H1 (cell line): Measurements from ENCODE around the gene GALNT18. TPM values are rescaled to one million over a fixed set of nuclear protein-coding genes. Genes with fewer than 3 reads are reported as not detected.

Experiments used
- CTCF ChIA-PET: fragments of 300-600 bp; sonication (Branson Sonifier 250); formaldehyde crosslinking; loops from one replicate; lab custom pipeline; 2021; ENCODE audit not compliant: partially characterized antibody; lab: Charles Lee
- POLR2A ChIA-PET: fragments of 300-600 bp; sonication (Branson Sonifier 250); formaldehyde crosslinking; loops from one replicate; lab custom pipeline; 2021; ENCODE audit warnings: inconsistent platforms; ENCODE audit not compliant: partially characterized antibody; lab: Charles Lee
- DNase-seq, 2 experiments: peaks; one replicate each; pipeline versions ENCODE4 v3.0.0 to v3.0.0-alpha.2; 2010 to 2022; ENCODE audit warnings: low spot score in 2 of 2, low read depth in 1 of 2, mixed read lengths in 1 of 2
- FAIRE-seq: peaks from 2 replicates; lab custom pipeline; 2011; peaks lifted over from hg19 to GRCh38; lab: Jason Lieb, UNC
- H2AFZ ChIP-seq: 2 replicates; pipeline ENCODE4 v1.8.1; 2012; ENCODE audit warnings: low read length, inconsistent platforms
- H2AK5ac ChIP-seq: 2 replicates; pipeline ENCODE4 v1.6.1; 2013; ENCODE audit warnings: low read depth, low read length
- H2BK120ac ChIP-seq: replicated peaks from 2 replicates; pipeline ENCODE3; 2013; ENCODE audit warnings: low read depth, low read length, inconsistent platforms
- H2BK12ac ChIP-seq: 2 replicates; pipeline ENCODE4 v1.6.1; 2013; ENCODE audit warnings: low read depth, low read length
- H2BK15ac ChIP-seq: 2 replicates; pipeline ENCODE4 v1.6.1; 2013; ENCODE audit warnings: low read length
- H2BK20ac ChIP-seq: 2 replicates; pipeline ENCODE4 v1.6.1; 2013; ENCODE audit warnings: low read length
- H2BK5ac ChIP-seq: 2 replicates; pipeline ENCODE4 v1.6.1; 2013; ENCODE audit warnings: low read depth, low read length
- H3K14ac ChIP-seq: 2 replicates; pipeline ENCODE4 v1.6.1; 2013; ENCODE audit warnings: inconsistent platforms; ENCODE audit not compliant: insufficient read length
- H3K18ac ChIP-seq: 2 replicates; pipeline ENCODE4 v1.6.1; 2013; ENCODE audit warnings: low read length; ENCODE audit errors: extremely low read depth
- H3K23ac ChIP-seq: 2 replicates; pipeline ENCODE4 v1.6.1; 2013; ENCODE audit warnings: inconsistent platforms; ENCODE audit not compliant: insufficient read length
- H3K23me2 ChIP-seq: 2 replicates; pipeline ENCODE4 v1.6.1; 2013; ENCODE audit warnings: low read depth, low read length
- H3K27ac ChIP-seq: 2 replicates; pipeline ENCODE4 v1.6.1; 2011; ENCODE audit warnings: low read depth, low read length, inconsistent platforms
- H3K27me3 ChIP-seq, 4 experiments: replicated peaks in 1 of 4; 1 replicate in 1 of 4; 2 replicates in 3 of 4; pipeline versions ENCODE4 v1.6.1 to v1.8.1; 2011 to 2013; ENCODE audit warnings: low read length in 3 of 4, mild to moderate bottlenecking in 3 of 4, inconsistent platforms in 2 of 4, mixed read lengths in 2 of 4, moderate library complexity in 1 of 4; ENCODE audit not compliant: control insufficient read depth in 3 of 4, insufficient read depth in 3 of 4; ENCODE audit errors: extremely low read depth in 1 of 4
- H3K36me3 ChIP-seq, 4 experiments: 2 replicates each; pipeline versions ENCODE4 v1.6.1 to v1.8.1; 2011 to 2013; ENCODE audit warnings: mild to moderate bottlenecking in 4 of 4, low read length in 3 of 4, moderate library complexity in 2 of 4, control low read depth in 1 of 4, inconsistent platforms in 1 of 4; ENCODE audit not compliant: insufficient read depth in 4 of 4, control insufficient read depth in 2 of 4
- H3K4ac ChIP-seq: replicated peaks from 2 replicates; pipeline ENCODE3; 2013; ENCODE audit warnings: low read length, low read depth, mixed read lengths, inconsistent platforms; ENCODE audit not compliant: insufficient read length
- H3K4me1 ChIP-seq, 4 experiments: replicated peaks in 1 of 4; 1 replicate in 1 of 4; 2 replicates in 3 of 4; pipeline versions ENCODE4 v1.6.1 to v1.8.1; 2011 to 2013; ENCODE audit warnings: low read length in 3 of 4, inconsistent platforms in 2 of 4, mixed read lengths in 1 of 4; ENCODE audit not compliant: insufficient read depth in 4 of 4, control insufficient read depth in 3 of 4
- H3K4me2 ChIP-seq, 2 experiments: 2 replicates each; pipeline versions ENCODE4 v1.6.1 to v1.8.1; 2011 to 2013; ENCODE audit warnings: low read depth in 2 of 2, low read length in 2 of 2, control low read depth in 1 of 2, inconsistent platforms in 1 of 2, mild to moderate bottlenecking in 1 of 2; ENCODE audit not compliant: insufficient read depth in 1 of 2
- H3K4me3 ChIP-seq, 4 experiments: fragments of 200-600, 300-600 bp in 1 of 4; sonication (generic), shearing (Covaris generic), sonication (Bioruptor Twin) in 1 of 4; 2 replicates each; pipeline versions ENCODE4 v1.5.1 to v1.8.1; 2011 to 2016; ENCODE audit warnings: low read length in 4 of 4, low read depth in 3 of 4, control low read depth in 2 of 4, inconsistent platforms in 2 of 4, mild to moderate bottlenecking in 2 of 4, mixed read lengths in 1 of 4, moderate library complexity in 1 of 4; ENCODE audit not compliant: insufficient read depth in 2 of 4; ENCODE audit errors: extremely low read depth in 1 of 4
- H3K56ac ChIP-seq: replicated peaks from 2 replicates; pipeline ENCODE3; 2013; ENCODE audit warnings: low read depth, mild to moderate bottlenecking, mixed read lengths, low read length, inconsistent platforms; ENCODE audit not compliant: insufficient read length
- H3K79me1 ChIP-seq: 2 replicates; pipeline ENCODE4 v1.6.1; 2013; ENCODE audit warnings: low read depth, low read length, control low read depth
- H3K79me2 ChIP-seq, 2 experiments: 2 replicates each; pipeline versions ENCODE4 v1.6.1 to v1.8.1; 2012 to 2013; ENCODE audit warnings: low read length in 2 of 2, mild to moderate bottlenecking in 2 of 2, inconsistent platforms in 1 of 2; ENCODE audit not compliant: insufficient read depth in 2 of 2, control insufficient read depth in 1 of 2
- H3K9ac ChIP-seq, 4 experiments: replicated peaks in 1 of 4; 1 replicate in 1 of 4; 2 replicates in 3 of 4; pipeline versions ENCODE4 v1.6.1 to v1.8.1; 2011 to 2013; ENCODE audit warnings: low read depth in 3 of 4, low read length in 3 of 4, control low read depth in 2 of 4, mild to moderate bottlenecking in 2 of 4, moderate library complexity in 2 of 4, inconsistent platforms in 1 of 4; ENCODE audit errors: extremely low read depth in 1 of 4
- H3K9me3 ChIP-seq, 2 experiments: 2 replicates each; pipeline versions ENCODE4 v1.6.1 to v1.8.1; 2012 to 2013; ENCODE audit warnings: mild to moderate bottlenecking in 2 of 2, moderate library complexity in 2 of 2, control low read depth in 1 of 2, inconsistent platforms in 1 of 2, low read depth in 1 of 2, low read length in 1 of 2, mixed read lengths in 1 of 2; ENCODE audit not compliant: insufficient read depth in 2 of 2
- H4K20me1 ChIP-seq, 2 experiments: replicated peaks in 1 of 2; 2 replicates each; pipeline versions ENCODE3 to v1.8.1; 2011 to 2013; ENCODE audit warnings: inconsistent platforms in 2 of 2, low read length in 2 of 2, mild to moderate bottlenecking in 1 of 2; ENCODE audit not compliant: insufficient read depth in 2 of 2, control insufficient read depth in 1 of 2
- H4K5ac ChIP-seq: 2 replicates; pipeline ENCODE4 v1.6.1; 2013; ENCODE audit warnings: low read length, low read depth, mixed read lengths, inconsistent platforms; ENCODE audit not compliant: insufficient read length
- H4K8ac ChIP-seq: 2 replicates; pipeline ENCODE4 v1.8.0; 2013; ENCODE audit warnings: mild to moderate bottlenecking, moderate library complexity, low read length, inconsistent platforms; ENCODE audit not compliant: insufficient read depth; ENCODE audit errors: extremely low read depth
- H4K91ac ChIP-seq: replicated peaks from 2 replicates; pipeline ENCODE3; 2013; ENCODE audit warnings: low read length, mixed read lengths, inconsistent platforms; ENCODE audit not compliant: insufficient read length
- BCL11A ChIP-seq, 2 experiments: IDR thresholded peaks; one replicate each; pipeline ENCODE4 v1.6.1; 2011; ENCODE audit warnings: low read depth in 2 of 2, low read length in 2 of 2, mild to moderate bottlenecking in 2 of 2
- RXRA ChIP-seq: IDR thresholded peaks from 2 replicates; pipeline ENCODE4 v1.6.1; 2011; ENCODE audit warnings: low read depth, mild to moderate bottlenecking, low read length, moderate library complexity; ENCODE audit not compliant: insufficient read depth
- TCF12 ChIP-seq: IDR thresholded peaks from 2 replicates; pipeline ENCODE4 v1.6.1; 2011; ENCODE audit warnings: low read depth, mild to moderate bottlenecking, low read length
- WGBS, 2 experiments: shearing (Covaris generic) in 1 of 2; methylation state at CpG; one replicate each; pipeline versions ENCODE4 v1.1.6 to v1.1.7; 2013 to 2015; ENCODE audit warnings: low lambda C conversion rate in 2 of 2, mixed read lengths in 2 of 2, inconsistent platforms in 1 of 2, low coverage in 1 of 2, missing lambda C conversion rate in 1 of 2; ENCODE audit not compliant: insufficient replicate concordance in 2 of 2, insufficient coverage in 1 of 2, insufficient read length in 1 of 2; ENCODE audit errors: extremely low coverage in 1 of 2, missing lambda C conversion rate in 1 of 2; 5-methylcytosine and 5-hydroxymethylcytosine counted together
- polyA plus RNA-seq, 7 experiments: library from polyadenylated mRNA; depleted of rRNA in 3 of 7; stranded (reverse) in 5 of 7; unstranded in 2 of 7; fragments of >200 nt in 5 of 7; fragments of 200-250 nt in 2 of 7; gene quantifications; 1 replicate in 5 of 7; 2 replicates in 1 of 7; 4 replicates in 1 of 7; pipeline versions ENCODE4 v1.2.1 to v1.2.3, GENCODE V29; 2011 to 2013; ENCODE audit warnings: missing spikeins in 2 of 7, mixed read lengths in 2 of 7
- total RNA-seq: library from RNA; stranded (reverse); fragmentation: NEBNext Ultra II Directional; extraction: Animal tissue kit (Norgen Biotek cat#: 25700); gene quantifications from 2 replicates; pipeline ENCODE4 v1.2.1, GENCODE V29; 2021
- TF ChIP-seq, protein P1 (sequence below): IDR thresholded peaks from 2 replicates; pipeline ENCODE4 v1.6.1; 2011; ENCODE audit warnings: low read depth, mild to moderate bottlenecking, low read length; ENCODE audit not compliant: insufficient read depth
- TF ChIP-seq, protein P2 (sequence below): IDR thresholded peaks from 2 replicates; pipeline ENCODE4 v1.6.1; 2012; ENCODE audit warnings: inconsistent platforms

Gene GALNT18
- total and polyA plus RNA-seq, 2 of the 8 experiments (the other 6 are each of a cell fraction or from before 2014, with no cell fraction given), result 6.0 to 9.4 TPM

DNA sequence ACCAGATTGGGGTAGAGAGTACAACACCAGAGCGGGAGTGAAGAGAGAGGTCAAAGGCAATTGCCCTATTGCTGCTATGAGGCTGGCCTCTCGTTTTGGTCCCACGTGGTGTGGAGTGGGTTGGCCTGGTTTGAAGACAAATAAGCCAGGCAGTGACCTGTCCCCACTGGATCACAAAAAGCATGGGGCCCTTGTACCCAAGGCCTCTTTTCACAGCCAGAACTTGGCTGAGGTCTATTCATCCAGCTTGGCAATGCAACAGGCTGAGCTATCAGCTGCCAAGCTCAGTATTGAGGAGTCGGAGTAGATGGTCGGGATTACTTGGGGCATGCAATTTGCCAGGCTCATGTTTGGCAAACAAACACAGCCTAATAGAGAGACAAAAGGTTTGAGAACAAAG, 19.2 kb upstream of the GALNT18 start:
- no peak overlapping the region for H3K9ac ChIP-seq
- H3K56ac ChIP-seq, result no peak overlapping the region
- H2BK20ac ChIP-seq, result no peak overlapping the region
- no peak overlapping the region for H3K4me2 ChIP-seq
- H2AFZ ChIP-seq, result no peak overlapping the region
- no peak overlapping the region for H2BK12ac ChIP-seq
- H2AK5ac ChIP-seq, result no peak overlapping the region
- no peak overlapping the region for H4K91ac ChIP-seq
- H3K79me2 ChIP-seq, result no peaks in the 10 kb centered on the region
- no peaks in the 10 kb centered on the region for H3K36me3 ChIP-seq
- no peak overlapping the region for H2BK5ac ChIP-seq
- FAIRE-seq (no peak), DNase-seq (no peak)
- no peaks in the 10 kb centered on the region; a peak in 1 of 7 replicates for H3K27me3 ChIP-seq
- peaks cover 0 to 4% of the 10 kb centered on the region in 2 experiments; a peak in 2 of 4 replicates for H3K9me3 ChIP-seq
- H4K20me1 ChIP-seq, result no peaks in the 10 kb centered on the region
- H2BK15ac ChIP-seq, result no peak overlapping the region
- 93% methylated on average over 5 of the region's 5 CpGs; no CpG with 5 or more reads in 1 of the 2 experiments for WGBS, 2 experiments
- H3K4me1 ChIP-seq, result no peaks in the 10 kb centered on the region
- POLR2A ChIA-PET, result no interaction called here
- H3K18ac ChIP-seq, result no peak overlapping the region
- CTCF ChIA-PET, result interaction anchor here (0.5 to 2.6 kb wide), 3 partner anchors 16 to 84 kb away, joined by 3 to 13 read pairs (median 4); no protein-coding TSS in a partner anchor
- H3K79me1 ChIP-seq, result no peaks in the 10 kb centered on the region
- no peak overlapping the region for H3K14ac ChIP-seq
- H3K23me2 ChIP-seq, result no peaks in the 10 kb centered on the region; the same call in 1 of the 2 replicates
- H4K5ac ChIP-seq, result no peak overlapping the region
- H3K4me3 ChIP-seq, result no peak overlapping the region
- H3K4ac ChIP-seq, result no peak overlapping the region
- H3K27ac ChIP-seq, result no peak overlapping the region
- no peak overlapping the region for H3K23ac ChIP-seq
- H4K8ac ChIP-seq, result no peak overlapping the region
- H2BK120ac ChIP-seq, result no peak overlapping the region
- TF ChIP-seq, protein P1, sequence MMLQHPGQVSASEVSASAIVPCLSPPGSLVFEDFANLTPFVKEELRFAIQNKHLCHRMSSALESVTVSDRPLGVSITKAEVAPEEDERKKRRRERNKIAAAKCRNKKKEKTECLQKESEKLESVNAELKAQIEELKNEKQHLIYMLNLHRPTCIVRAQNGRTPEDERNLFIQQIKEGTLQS, result no peak
- no peak for TF ChIP-seq BCL11A (IDR thresholded peaks at IDR 0.05; ENCODE audit: low read depth in 2 of 2, low read length in 2 of 2)
- TF ChIP-seq RXRA, result no peak
- TF ChIP-seq, protein P2, sequence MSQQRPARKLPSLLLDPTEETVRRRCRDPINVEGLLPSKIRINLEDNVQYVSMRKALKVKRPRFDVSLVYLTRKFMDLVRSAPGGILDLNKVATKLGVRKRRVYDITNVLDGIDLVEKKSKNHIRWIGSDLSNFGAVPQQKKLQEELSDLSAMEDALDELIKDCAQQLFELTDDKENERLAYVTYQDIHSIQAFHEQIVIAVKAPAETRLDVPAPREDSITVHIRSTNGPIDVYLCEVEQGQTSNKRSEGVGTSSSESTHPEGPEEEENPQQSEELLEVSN, result no peak
- TF ChIP-seq TCF12, result no peak
